HG03565 (cell line): ENCODE results near the gene NAA25.
"Not testable (repeated sequence)": the region's sequence is repeated elsewhere in the genome, so short reads cannot be mapped to it uniquely, and the experiment has no call there.

Experiments used
- ATAC-seq: cut with Tn5 transposase; IDR thresholded peaks from one replicate; pipeline ENCODE4 v1.9.1; 2021; ENCODE audit warnings: mild to moderate bottlenecking, moderate library complexity; ENCODE audit not compliant: unreplicated experiment

The NAA25 gene

DNA sequence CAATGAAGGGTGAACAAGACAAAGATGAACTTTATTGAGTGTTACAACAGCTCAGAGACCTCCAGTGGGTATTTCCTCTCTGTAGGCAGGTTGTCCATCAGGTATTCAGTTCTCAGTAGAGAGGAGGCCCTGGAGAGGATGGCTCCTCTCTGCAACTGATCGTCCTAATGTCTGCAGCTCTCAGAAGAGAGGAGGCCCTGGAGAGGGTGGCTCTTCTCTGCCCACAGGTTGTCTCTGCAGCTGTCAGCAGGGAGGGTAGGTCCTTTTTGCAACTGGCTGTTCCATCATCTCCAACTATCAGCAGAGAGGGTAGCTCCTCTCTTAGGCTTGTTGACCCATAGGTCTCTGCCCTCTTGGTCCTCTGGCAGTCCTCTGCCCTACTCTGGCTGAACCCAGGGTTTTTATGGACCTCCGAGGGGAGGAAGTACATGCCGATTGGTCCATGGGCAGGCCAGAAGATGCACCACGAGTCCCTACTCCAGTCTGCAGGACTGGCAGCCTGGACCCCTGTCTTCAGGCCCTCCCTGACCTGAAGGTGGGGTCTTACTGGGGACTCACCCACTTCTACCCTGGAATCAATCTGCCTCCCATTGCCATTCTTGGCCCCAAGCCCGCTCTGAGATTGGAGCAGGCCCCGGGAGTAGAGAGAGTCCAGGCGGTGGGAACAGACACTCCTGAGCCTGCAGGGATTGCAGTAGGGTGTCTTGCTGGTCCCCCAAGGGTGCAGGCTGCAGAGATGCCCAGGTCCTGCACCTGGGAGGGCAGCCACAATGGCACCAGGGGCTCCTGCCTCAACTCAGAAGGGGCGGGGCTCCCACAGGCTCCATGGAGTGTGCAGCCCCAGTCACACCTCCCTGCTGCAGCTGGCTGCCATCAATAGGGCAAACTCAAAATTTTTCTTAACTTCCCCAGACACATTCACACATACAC is 97.9 kb downstream of the NAA25 start:
- ATAC-seq, result no peak

- ATAC-seq, result not testable (repeated sequence)
Observed at GRCh38 chr12:112009596-112009995, 99.0 kb downstream of the NAA25 start.

GRCh38 chr12:112008918-112009317 is 99.7 kb downstream of the NAA25 start:
- no peak for ATAC-seq

- no peak for ATAC-seq
Observed at GRCh38 chr12:112007945-112008344, 100.6 kb downstream of the NAA25 start.

GRCh38 chr12:112005419-112006395 is 102.9 kb downstream of the NAA25 start:
- ATAC-seq, result no peak

DNA sequence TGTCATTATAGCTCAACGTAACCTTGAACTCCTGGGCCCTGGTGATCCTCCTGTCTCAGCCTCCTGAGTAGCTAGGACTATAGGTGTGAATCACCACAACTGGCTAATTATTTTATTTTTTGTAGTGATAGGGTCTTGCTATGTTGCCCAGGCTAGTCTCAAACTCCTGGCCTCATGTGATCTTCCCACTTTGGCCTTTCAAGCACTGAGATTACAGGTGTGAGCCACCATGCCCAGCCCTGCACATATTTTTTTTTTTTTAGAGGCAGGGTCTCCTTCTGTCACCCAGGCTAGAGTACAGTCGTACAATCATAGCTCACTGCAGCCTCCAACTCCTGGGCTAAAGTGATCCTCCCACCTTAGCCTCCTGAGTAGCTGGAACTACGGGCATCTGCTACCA is 104.5 kb downstream of the NAA25 start:
- ATAC-seq, result no peak

DNA sequence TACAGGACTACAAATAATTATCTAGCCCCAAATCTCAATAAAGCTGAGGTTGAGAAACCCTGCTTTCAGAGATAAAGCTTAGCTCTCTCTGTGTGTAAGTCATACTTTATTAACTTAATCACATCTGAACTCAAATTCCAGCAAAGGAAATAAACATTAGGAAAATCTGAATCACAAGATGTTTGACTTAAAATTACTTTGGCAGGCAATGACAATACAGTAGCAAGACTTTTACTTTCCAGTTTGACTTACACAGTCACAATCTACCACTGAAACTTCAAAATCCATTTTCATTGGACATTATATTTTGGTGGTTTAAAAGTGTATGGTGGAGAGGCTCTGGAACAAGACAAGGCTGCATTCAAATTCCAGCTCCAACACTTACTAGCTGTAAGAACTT is 107.0 kb downstream of the NAA25 start:
- no peak for ATAC-seq

DNA sequence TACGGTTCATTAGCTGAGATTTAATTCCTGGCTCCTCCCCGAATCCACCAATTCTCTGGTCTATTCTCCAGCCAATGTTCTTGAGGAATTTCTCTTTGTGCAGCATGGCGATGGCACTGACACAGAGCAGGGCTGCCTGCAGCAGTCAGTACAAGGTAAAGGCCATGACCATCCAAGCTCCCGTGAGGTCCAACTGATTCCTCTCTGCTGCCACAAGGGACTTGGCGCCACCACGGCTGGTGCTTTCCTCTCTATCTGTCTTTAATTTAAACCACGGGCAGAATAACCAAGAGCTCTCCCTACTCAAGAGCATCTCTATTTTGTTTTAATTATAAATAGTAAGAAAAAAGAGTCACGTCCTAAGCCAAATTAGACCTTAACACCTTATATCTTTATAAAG is 107.8 kb downstream of the NAA25 start:
- no peak for ATAC-seq

GRCh38 chr12:111999129-111999528 is 109.5 kb downstream of the NAA25 start:
- not testable (repeated sequence) for ATAC-seq

DNA sequence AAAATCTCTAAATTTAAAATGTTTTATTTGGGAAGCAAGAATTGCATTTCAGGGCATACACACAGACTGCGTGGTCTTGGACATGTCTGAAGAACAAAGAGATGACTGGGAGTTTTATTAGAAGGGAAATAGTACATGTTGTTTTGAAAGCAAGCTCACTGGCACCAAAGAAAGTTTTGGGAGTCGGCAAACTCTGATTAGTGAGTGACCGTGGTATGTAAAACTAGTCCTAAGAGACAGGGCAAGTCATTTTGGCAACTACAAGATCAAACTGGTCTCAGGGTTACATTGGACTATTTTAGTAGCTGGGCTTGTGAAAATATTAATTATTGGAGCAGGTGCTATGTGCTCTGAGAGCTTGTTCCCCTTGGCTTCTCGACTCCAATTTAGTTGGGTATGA is 110.6 kb downstream of the NAA25 start:
- no peak for ATAC-seq

DNA sequence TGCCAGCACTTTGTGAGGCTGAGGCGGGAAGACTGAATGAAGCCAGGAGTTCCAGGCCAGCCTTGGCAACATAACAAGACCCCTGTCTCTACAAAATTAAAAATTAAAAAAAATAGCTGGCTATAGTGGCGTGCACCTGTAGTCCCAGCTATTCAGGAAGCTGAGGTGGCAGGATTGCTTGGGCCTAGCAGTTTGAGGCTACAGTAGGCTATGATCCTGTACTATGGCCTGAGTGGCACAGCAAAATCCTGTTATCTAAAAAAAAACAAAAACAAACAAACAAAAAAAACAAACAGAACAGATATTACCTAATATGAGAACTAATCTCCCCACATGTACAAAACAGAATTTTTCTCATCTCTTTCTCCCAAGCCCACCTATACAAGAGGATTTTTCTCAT is 111.3 kb downstream of the NAA25 start:
- ATAC-seq, result no peak

- no peak for ATAC-seq
Observed at GRCh38 chr12:111995782-111996480, 112.7 kb downstream of the NAA25 start.

DNA sequence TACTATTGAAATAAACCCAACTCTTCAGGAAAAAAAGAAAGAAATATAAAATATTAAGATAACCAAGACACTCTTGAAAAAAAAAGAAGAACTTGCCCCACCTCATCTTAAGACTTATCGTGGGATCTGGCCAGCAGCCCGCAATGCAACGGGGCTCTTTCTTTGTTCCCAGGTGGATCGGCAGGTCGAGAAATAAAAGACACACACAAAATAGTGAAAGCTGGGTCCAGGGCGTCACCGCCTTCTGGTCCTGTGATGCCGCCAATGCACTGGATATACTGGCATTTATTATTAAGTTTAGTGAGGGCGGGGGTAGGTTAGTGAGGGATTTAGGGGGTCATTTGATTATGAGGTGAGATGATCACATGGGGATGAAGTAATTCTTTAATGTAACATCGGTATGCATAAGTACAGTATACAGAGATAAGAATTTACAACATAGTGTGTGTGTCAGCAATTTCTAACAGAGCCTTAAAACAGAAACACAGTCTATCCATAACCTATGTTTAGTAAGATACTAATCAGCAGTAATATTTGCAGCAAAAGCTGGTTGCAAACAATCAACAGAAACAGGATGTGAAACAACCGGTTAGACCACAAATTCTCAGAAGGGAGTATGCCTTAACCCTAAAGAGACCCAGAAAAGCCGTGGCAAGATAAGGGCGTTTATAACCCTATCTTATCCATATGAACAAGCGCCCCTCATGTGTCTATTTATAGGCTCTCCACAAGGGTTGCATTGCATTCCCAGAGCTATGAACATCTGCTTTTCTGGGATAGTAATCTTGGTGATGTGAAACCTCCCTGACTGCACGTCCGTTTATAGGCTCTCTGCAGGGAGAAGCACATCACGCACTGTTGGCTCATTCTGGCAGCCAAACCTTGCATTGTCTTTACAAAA is 114.1 kb downstream of the NAA25 start:
- ATAC-seq, result not testable (repeated sequence)

DNA sequence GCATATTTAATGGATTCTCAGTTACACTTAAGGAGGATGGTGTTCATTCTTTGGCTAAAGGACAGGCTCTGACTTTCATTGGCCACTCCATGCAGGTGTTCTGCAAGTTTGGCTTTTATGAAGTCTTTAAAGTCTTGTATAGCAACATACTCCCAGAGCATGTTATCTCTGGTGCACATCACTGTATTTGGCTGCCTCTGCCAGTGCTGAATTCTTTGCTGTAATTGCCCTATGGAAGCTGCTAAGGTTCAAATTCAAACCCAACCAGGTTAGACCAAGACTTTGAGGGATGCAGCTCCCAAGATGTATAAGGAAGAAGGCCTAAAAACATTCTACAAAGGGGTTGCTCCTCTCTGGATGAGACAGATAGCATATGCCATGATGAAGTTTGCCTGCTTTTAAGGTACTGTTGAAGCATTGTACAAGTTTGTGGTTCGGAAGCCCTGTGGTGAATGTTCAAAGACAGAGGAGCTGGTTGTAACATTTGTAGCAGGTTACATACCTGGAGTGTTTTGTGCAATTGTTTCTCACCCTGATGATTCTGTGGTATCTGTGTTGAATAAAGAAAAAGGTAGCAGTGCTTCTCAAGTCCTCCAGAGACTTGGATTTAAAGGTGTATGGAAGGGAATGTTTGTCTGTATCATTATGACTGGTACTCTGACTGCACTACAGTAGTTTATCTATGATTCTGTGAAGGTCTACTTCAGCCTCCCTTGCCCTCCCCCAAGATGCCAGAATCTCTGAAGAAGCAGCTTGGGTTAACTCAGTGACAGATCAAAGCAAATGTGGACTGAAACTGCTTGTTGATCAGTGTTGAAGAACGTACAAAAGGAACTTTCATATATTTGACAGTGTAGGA is 115.1 kb downstream of the NAA25 start:
- no peak for ATAC-seq

GRCh38 chr12:111992464-111992863 is 116.1 kb downstream of the NAA25 start:
- no peak for ATAC-seq

DNA sequence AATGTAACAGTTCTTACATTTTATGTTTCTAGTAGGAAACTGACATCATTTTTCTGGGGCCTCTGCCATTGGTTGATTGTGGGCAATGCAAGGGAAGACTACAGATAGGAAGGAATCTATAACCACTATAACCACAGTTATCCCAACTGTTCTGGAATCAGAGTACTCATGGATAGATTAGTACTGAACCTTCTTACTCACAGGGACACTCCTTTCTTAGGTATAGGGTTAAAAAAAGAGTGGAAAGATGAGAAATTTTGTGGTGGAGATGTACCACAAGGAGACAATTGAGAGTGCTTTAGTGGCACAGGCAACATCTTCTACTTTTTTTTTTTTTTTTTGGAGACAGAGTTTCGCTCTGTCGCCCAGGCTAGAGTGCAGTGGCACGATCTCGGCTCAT is 116.6 kb downstream of the NAA25 start:
- ATAC-seq, result no peak

- no peak for ATAC-seq
Observed at GRCh38 chr12:111991535-111991934, 117.0 kb downstream of the NAA25 start.

DNA sequence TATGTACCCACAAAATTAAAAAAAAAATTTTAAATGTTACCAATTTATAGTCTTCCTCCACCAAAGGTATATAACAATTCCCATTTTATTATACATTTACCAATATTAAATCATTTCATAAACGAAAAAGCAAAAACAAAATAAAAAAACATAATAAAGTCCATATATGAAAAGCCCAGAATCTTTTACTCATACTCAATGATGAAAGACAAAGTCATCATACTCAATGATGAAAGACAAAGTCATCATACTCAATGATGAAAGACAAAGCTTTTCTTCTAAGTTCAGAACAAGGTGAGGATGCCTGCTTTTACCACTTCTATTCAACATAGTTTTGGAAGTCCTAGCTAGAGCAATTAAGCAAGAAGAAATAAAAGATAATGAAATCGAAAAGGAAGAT is 123.8 kb downstream of the NAA25 start:
- ATAC-seq, result no peak

GRCh38 chr12:111981987-111982386 is 126.6 kb downstream of the NAA25 start:
- no peak for ATAC-seq
